H1 (cell line): ENCODE measurements around the gene NFKBIZ. TPM values are rescaled to one million over a fixed set of nuclear protein-coding genes. Genes with fewer than 3 reads are reported as not detected.

ENCODE experiments used
- CTCF ChIA-PET: fragments of 300-600 bp; sonication (Branson Sonifier 250); formaldehyde crosslinking; loops from one replicate; lab custom pipeline; 2021; ENCODE audit not compliant: partially characterized antibody; lab: Charles Lee
- POLR2A ChIA-PET: fragments of 300-600 bp; sonication (Branson Sonifier 250); formaldehyde crosslinking; loops from one replicate; lab custom pipeline; 2021; ENCODE audit warnings: inconsistent platforms; ENCODE audit not compliant: partially characterized antibody; lab: Charles Lee
- DNase-seq, 2 experiments: peaks; one replicate each; pipeline versions ENCODE4 v3.0.0 to v3.0.0-alpha.2; 2010 to 2022; ENCODE audit warnings: low spot score in 2 of 2, low read depth in 1 of 2, mixed read lengths in 1 of 2
- FAIRE-seq: peaks from 2 replicates; lab custom pipeline; 2011; peaks lifted over from hg19 to GRCh38; lab: Jason Lieb, UNC
- H2AFZ ChIP-seq: 2 replicates; pipeline ENCODE4 v1.8.1; 2012; ENCODE audit warnings: low read length, inconsistent platforms
- H2AK5ac ChIP-seq: 2 replicates; pipeline ENCODE4 v1.6.1; 2013; ENCODE audit warnings: low read depth, low read length
- H2BK120ac ChIP-seq: replicated peaks from 2 replicates; pipeline ENCODE3; 2013; ENCODE audit warnings: low read depth, low read length, inconsistent platforms
- H2BK12ac ChIP-seq: 2 replicates; pipeline ENCODE4 v1.6.1; 2013; ENCODE audit warnings: low read depth, low read length
- H2BK15ac ChIP-seq: 2 replicates; pipeline ENCODE4 v1.6.1; 2013; ENCODE audit warnings: low read length
- H2BK20ac ChIP-seq: 2 replicates; pipeline ENCODE4 v1.6.1; 2013; ENCODE audit warnings: low read length
- H2BK5ac ChIP-seq: 2 replicates; pipeline ENCODE4 v1.6.1; 2013; ENCODE audit warnings: low read depth, low read length
- H3K14ac ChIP-seq: 2 replicates; pipeline ENCODE4 v1.6.1; 2013; ENCODE audit warnings: inconsistent platforms; ENCODE audit not compliant: insufficient read length
- H3K18ac ChIP-seq: 2 replicates; pipeline ENCODE4 v1.6.1; 2013; ENCODE audit warnings: low read length; ENCODE audit errors: extremely low read depth
- H3K23ac ChIP-seq: 2 replicates; pipeline ENCODE4 v1.6.1; 2013; ENCODE audit warnings: inconsistent platforms; ENCODE audit not compliant: insufficient read length
- H3K23me2 ChIP-seq: 2 replicates; pipeline ENCODE4 v1.6.1; 2013; ENCODE audit warnings: low read depth, low read length
- H3K27ac ChIP-seq: 2 replicates; pipeline ENCODE4 v1.6.1; 2011; ENCODE audit warnings: low read depth, low read length, inconsistent platforms
- H3K27me3 ChIP-seq, 4 experiments: replicated peaks in 1 of 4; 1 replicate in 1 of 4; 2 replicates in 3 of 4; pipeline versions ENCODE4 v1.6.1 to v1.8.1; 2011 to 2013; ENCODE audit warnings: low read length in 3 of 4, mild to moderate bottlenecking in 3 of 4, inconsistent platforms in 2 of 4, mixed read lengths in 2 of 4, moderate library complexity in 1 of 4; ENCODE audit not compliant: control insufficient read depth in 3 of 4, insufficient read depth in 3 of 4; ENCODE audit errors: extremely low read depth in 1 of 4
- H3K36me3 ChIP-seq, 4 experiments: 2 replicates each; pipeline versions ENCODE4 v1.6.1 to v1.8.1; 2011 to 2013; ENCODE audit warnings: mild to moderate bottlenecking in 4 of 4, low read length in 3 of 4, moderate library complexity in 2 of 4, control low read depth in 1 of 4, inconsistent platforms in 1 of 4; ENCODE audit not compliant: insufficient read depth in 4 of 4, control insufficient read depth in 2 of 4
- H3K4ac ChIP-seq: replicated peaks from 2 replicates; pipeline ENCODE3; 2013; ENCODE audit warnings: low read length, low read depth, mixed read lengths, inconsistent platforms; ENCODE audit not compliant: insufficient read length
- H3K4me1 ChIP-seq, 4 experiments: replicated peaks in 1 of 4; 1 replicate in 1 of 4; 2 replicates in 3 of 4; pipeline versions ENCODE4 v1.6.1 to v1.8.1; 2011 to 2013; ENCODE audit warnings: low read length in 3 of 4, inconsistent platforms in 2 of 4, mixed read lengths in 1 of 4; ENCODE audit not compliant: insufficient read depth in 4 of 4, control insufficient read depth in 3 of 4
- H3K4me2 ChIP-seq, 2 experiments: 2 replicates each; pipeline versions ENCODE4 v1.6.1 to v1.8.1; 2011 to 2013; ENCODE audit warnings: low read depth in 2 of 2, low read length in 2 of 2, control low read depth in 1 of 2, inconsistent platforms in 1 of 2, mild to moderate bottlenecking in 1 of 2; ENCODE audit not compliant: insufficient read depth in 1 of 2
- H3K4me3 ChIP-seq, 4 experiments: fragments of 200-600, 300-600 bp in 1 of 4; sonication (generic), shearing (Covaris generic), sonication (Bioruptor Twin) in 1 of 4; 2 replicates each; pipeline versions ENCODE4 v1.5.1 to v1.8.1; 2011 to 2016; ENCODE audit warnings: low read length in 4 of 4, low read depth in 3 of 4, control low read depth in 2 of 4, inconsistent platforms in 2 of 4, mild to moderate bottlenecking in 2 of 4, mixed read lengths in 1 of 4, moderate library complexity in 1 of 4; ENCODE audit not compliant: insufficient read depth in 2 of 4; ENCODE audit errors: extremely low read depth in 1 of 4
- H3K56ac ChIP-seq: replicated peaks from 2 replicates; pipeline ENCODE3; 2013; ENCODE audit warnings: low read depth, mild to moderate bottlenecking, mixed read lengths, low read length, inconsistent platforms; ENCODE audit not compliant: insufficient read length
- H3K79me1 ChIP-seq: 2 replicates; pipeline ENCODE4 v1.6.1; 2013; ENCODE audit warnings: low read depth, low read length, control low read depth
- H3K79me2 ChIP-seq, 2 experiments: 2 replicates each; pipeline versions ENCODE4 v1.6.1 to v1.8.1; 2012 to 2013; ENCODE audit warnings: low read length in 2 of 2, mild to moderate bottlenecking in 2 of 2, inconsistent platforms in 1 of 2; ENCODE audit not compliant: insufficient read depth in 2 of 2, control insufficient read depth in 1 of 2
- H3K9ac ChIP-seq, 4 experiments: replicated peaks in 1 of 4; 1 replicate in 1 of 4; 2 replicates in 3 of 4; pipeline versions ENCODE4 v1.6.1 to v1.8.1; 2011 to 2013; ENCODE audit warnings: low read depth in 3 of 4, low read length in 3 of 4, control low read depth in 2 of 4, mild to moderate bottlenecking in 2 of 4, moderate library complexity in 2 of 4, inconsistent platforms in 1 of 4; ENCODE audit errors: extremely low read depth in 1 of 4
- H3K9me3 ChIP-seq, 2 experiments: 2 replicates each; pipeline versions ENCODE4 v1.6.1 to v1.8.1; 2012 to 2013; ENCODE audit warnings: mild to moderate bottlenecking in 2 of 2, moderate library complexity in 2 of 2, control low read depth in 1 of 2, inconsistent platforms in 1 of 2, low read depth in 1 of 2, low read length in 1 of 2, mixed read lengths in 1 of 2; ENCODE audit not compliant: insufficient read depth in 2 of 2
- H4K20me1 ChIP-seq, 2 experiments: replicated peaks in 1 of 2; 2 replicates each; pipeline versions ENCODE3 to v1.8.1; 2011 to 2013; ENCODE audit warnings: inconsistent platforms in 2 of 2, low read length in 2 of 2, mild to moderate bottlenecking in 1 of 2; ENCODE audit not compliant: insufficient read depth in 2 of 2, control insufficient read depth in 1 of 2
- H4K5ac ChIP-seq: 2 replicates; pipeline ENCODE4 v1.6.1; 2013; ENCODE audit warnings: low read length, low read depth, mixed read lengths, inconsistent platforms; ENCODE audit not compliant: insufficient read length
- H4K8ac ChIP-seq: 2 replicates; pipeline ENCODE4 v1.8.0; 2013; ENCODE audit warnings: mild to moderate bottlenecking, moderate library complexity, low read length, inconsistent platforms; ENCODE audit not compliant: insufficient read depth; ENCODE audit errors: extremely low read depth
- H4K91ac ChIP-seq: replicated peaks from 2 replicates; pipeline ENCODE3; 2013; ENCODE audit warnings: low read length, mixed read lengths, inconsistent platforms; ENCODE audit not compliant: insufficient read length
- EZH2 ChIP-seq: fragments of 200-600 bp; sonication (generic); IDR thresholded peaks from 2 replicates; pipeline ENCODE4 v1.7.1; 2012; ENCODE audit warnings: low read depth, mild to moderate bottlenecking, moderate library complexity, low read length, inconsistent platforms; ENCODE audit not compliant: severe bottlenecking
- SIX5 ChIP-seq: IDR thresholded peaks from 2 replicates; pipeline ENCODE4 v1.6.1; 2011; ENCODE audit warnings: mild to moderate bottlenecking, low read depth, low read length
- polyA plus RNA-seq, 7 experiments: library from polyadenylated mRNA; depleted of rRNA in 3 of 7; stranded (reverse) in 5 of 7; unstranded in 2 of 7; fragments of >200 nt in 5 of 7; fragments of 200-250 nt in 2 of 7; gene quantifications; 1 replicate in 5 of 7; 2 replicates in 1 of 7; 4 replicates in 1 of 7; pipeline versions ENCODE4 v1.2.1 to v1.2.3, GENCODE V29; 2011 to 2013; ENCODE audit warnings: missing spikeins in 2 of 7, mixed read lengths in 2 of 7
- total RNA-seq: library from RNA; stranded (reverse); fragmentation: NEBNext Ultra II Directional; extraction: Animal tissue kit (Norgen Biotek cat#: 25700); gene quantifications from 2 replicates; pipeline ENCODE4 v1.2.1, GENCODE V29; 2021

NFKBIZ gene
- total and polyA plus RNA-seq, 2 of the 8 experiments (the other 6 are each of a cell fraction or from before 2014, with no cell fraction given): 7.2 to 24.5 TPM

- H2BK12ac ChIP-seq: no peak overlapping the region
- no peak overlapping the region for H3K18ac ChIP-seq
- no peak for FAIRE-seq
- H3K23ac ChIP-seq: no peak overlapping the region
- no peak overlapping the region for H2BK15ac ChIP-seq
- TF ChIP-seq EZH2 (no peak), SIX5 (no peak)
- TF ChIP-seq, all 59 proteins: peak for 0
- H2AK5ac ChIP-seq: no peak overlapping the region
- no peak overlapping the region for H2BK20ac ChIP-seq
- H4K91ac ChIP-seq: no peak overlapping the region
- H2AFZ ChIP-seq: no peak overlapping the region
- CTCF ChIA-PET: interaction anchor here (0.6 to 8.8 kb wide), 17 partner anchors 12 to 734 kb away, joined by 3 to 174 read pairs (median 4); no protein-coding TSS in a partner anchor
- H4K8ac ChIP-seq: no peak overlapping the region
- H3K4me3 ChIP-seq: no peak overlapping the region
- no peaks in the 10 kb centered on the region for H3K79me2 ChIP-seq
- no peak overlapping the region for H3K4me2 ChIP-seq
- no peaks in the 10 kb centered on the region for H3K4me1 ChIP-seq
- no peak for DNase-seq
- H3K56ac ChIP-seq: no peak overlapping the region
- no peaks in the 10 kb centered on the region; the same call in 1 of the 2 replicates for H3K79me1 ChIP-seq
- no peak overlapping the region for H3K14ac ChIP-seq
- H4K20me1 ChIP-seq: no peaks in the 10 kb centered on the region
- H3K4ac ChIP-seq: no peak overlapping the region
- no peaks in the 10 kb centered on the region; a peak in 1 of 8 replicates for H3K36me3 ChIP-seq
- H3K9ac ChIP-seq: no peak overlapping the region
- H3K27ac ChIP-seq: no peak overlapping the region
- no peak overlapping the region for H2BK5ac ChIP-seq
- no peaks in the 10 kb centered on the region for H3K23me2 ChIP-seq
- H3K9me3 ChIP-seq: no peaks in the 10 kb centered on the region
- no peak overlapping the region for H4K5ac ChIP-seq
- POLR2A ChIA-PET: interaction anchor here (0.8 to 3.4 kb wide), 2 partner anchors 39 to 47 kb away, joined by 5 to 9 read pairs; partner anchors contain the start of gene NFKBIZ
- no peaks in the 10 kb centered on the region for H3K27me3 ChIP-seq
- H2BK120ac ChIP-seq: no peak overlapping the region
These were observed 39.3 kb upstream of the NFKBIZ start for GRCh38 chr3:101810022-101810418.
